ENCODE measurements around the gene SF1.

Gene SF1

GRCh38 chr11:64777449-64778222 lies 706 bp downstream of the SF1 start:
- peak; percentile 84 for DNase-seq

GRCh38 chr11:64776875-64777274 lies 1.5 kb downstream of the SF1 start:
- DNase-seq = no peak

GRCh38 chr11:64776425-64776824 lies 1.9 kb downstream of the SF1 start:
- DNase-seq = no peak

GRCh38 chr11:64774144-64774543 lies 4.2 kb downstream of the SF1 start:
- DNase-seq = no peak

GRCh38 chr11:64772303-64773018 lies 5.9 kb downstream of the SF1 start:
- DNase-seq = no peak

- no peak for DNase-seq
These were observed 6.5 kb downstream of the SF1 start for GRCh38 chr11:64771861-64772260.

GRCh38 chr11:64770120-64770519 lies 8.2 kb downstream of the SF1 start:
- no peak for DNase-seq

- no peak for DNase-seq
These were observed 9.1 kb downstream of the SF1 start for GRCh38 chr11:64769283-64769682.

- DNase-seq = no peak
These were observed 10.0 kb downstream of the SF1 start for GRCh38 chr11:64768300-64768694.

- DNase-seq = peak; percentile 80
These were observed 10.7 kb downstream of the SF1 start for GRCh38 chr11:64767344-64768299.

- no peak for DNase-seq
These were observed 11.5 kb downstream of the SF1 start for GRCh38 chr11:64766881-64767280.

- no peak for DNase-seq
These were observed 12.3 kb downstream of the SF1 start for GRCh38 chr11:64765851-64766665.

GRCh38 chr11:64765291-64765850 lies 13.0 kb downstream of the SF1 start:
- DNase-seq = no peak

GRCh38 chr11:64764753-64765152 lies 13.6 kb downstream of the SF1 start:
- no peak for DNase-seq

GRCh38 chr11:64764040-64764611 lies 14.2 kb downstream of the SF1 start:
- DNase-seq = no peak

- no peak for DNase-seq
These were observed 14.8 kb downstream of the SF1 start for GRCh38 chr11:64763526-64764039.

GRCh38 chr11:64762674-64763525 lies 15.4 kb downstream of the SF1 start:
- DNase-seq = no peak

- no peak for DNase-seq
These were observed 16.1 kb downstream of the SF1 start for GRCh38 chr11:64762277-64762673.

- DNase-seq = no peak
These were observed 17.5 kb downstream of the SF1 start for GRCh38 chr11:64760759-64761420.

Measured in hematopoietic multipotent progenitor cell treated with erythropoietin and hydrocortisone succinate and interleukin-3 and kit ligand, for 8 days (in vitro differentiated cells).